Nephron progenitor cell (in vitro differentiated cells): ENCODE measurements around the gene KIF15.

Experiments
- DNase-seq: peaks from one replicate; pipeline ENCODE4 v3.0.0; 2021
- H3K27ac Mint-ChIP-seq: 2 replicates; pipeline ENCODE4 v1.8.0; 2021; ENCODE audit warnings: mild to moderate bottlenecking, moderate library complexity, mixed read lengths
- H3K27me3 Mint-ChIP-seq: 2 replicates; pipeline ENCODE4 v1.8.0; 2021; ENCODE audit warnings: mild to moderate bottlenecking, low read depth, mixed read lengths; ENCODE audit not compliant: poor library complexity
- H3K36me3 Mint-ChIP-seq: 2 replicates; pipeline ENCODE4 v1.8.0; 2021; ENCODE audit warnings: low read depth, mixed read lengths
- H3K4me1 Mint-ChIP-seq: 2 replicates; pipeline ENCODE4 v1.8.0; 2021; ENCODE audit warnings: mixed read lengths
- H3K4me3 Mint-ChIP-seq: 2 replicates; pipeline ENCODE4 v1.8.0; 2021; ENCODE audit warnings: mild to moderate bottlenecking, moderate library complexity, mixed read lengths
- H3K9me3 Mint-ChIP-seq: 2 replicates; pipeline ENCODE4 v1.8.0; 2021; ENCODE audit warnings: mild to moderate bottlenecking, moderate library complexity, mixed read lengths
- CTCF ChIP-seq: fragments of 200-600 bp; sonication (generic); IDR thresholded peaks from 2 replicates; pipeline ENCODE4 v1.5.0; 2021; ENCODE audit warnings: antibody characterized with exemption

Gene KIF15

GRCh38 chr3:44887101-44887500 lies 125.5 kb downstream of the KIF15 start:
- no peak for DNase-seq
- Mint-ChIP-seq H3K4me1 (no peaks in the 10 kb centered on the region), H3K36me3 (no peaks in the 10 kb centered on the region), H3K27ac (no peak overlapping the region), H3K27me3 (peaks cover 14% of the 10 kb centered on the region), H3K4me3 (no peak overlapping the region), H3K9me3 (no peaks in the 10 kb centered on the region)
- TF ChIP-seq CTCF: no peak

GRCh38 chr3:44890258-44890657 lies 128.7 kb downstream of the KIF15 start:
- H3K36me3 Mint-ChIP-seq: no peaks in the 10 kb centered on the region
- no peak for DNase-seq
- no peaks in the 10 kb centered on the region for H3K4me1 Mint-ChIP-seq
- no peak overlapping the region for H3K4me3 Mint-ChIP-seq
- no peak overlapping the region for H3K27ac Mint-ChIP-seq
- no peak for TF ChIP-seq CTCF
- no peaks in the 10 kb centered on the region for H3K9me3 Mint-ChIP-seq
- H3K27me3 Mint-ChIP-seq: peaks cover 11% of the 10 kb centered on the region

DNA sequence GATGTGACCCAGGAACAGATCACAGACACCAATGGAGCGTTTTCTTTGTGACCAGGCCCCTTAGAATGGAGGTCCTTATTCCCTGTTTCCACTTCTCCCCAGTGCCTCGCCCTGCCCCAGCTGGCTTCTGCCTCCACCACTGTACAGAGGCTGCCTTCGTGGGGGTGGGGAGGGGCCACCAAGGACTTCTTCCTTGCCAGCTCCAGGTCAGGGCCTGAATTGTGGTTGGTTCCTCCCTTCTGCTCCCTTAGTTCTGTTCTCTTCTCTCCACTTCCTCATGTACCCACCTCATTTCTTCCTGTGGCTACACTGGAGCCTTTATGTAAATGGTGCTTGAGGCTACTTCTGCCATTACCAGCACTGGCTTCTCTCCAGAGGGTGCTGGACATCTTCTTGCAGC lies 129.3 kb downstream of the KIF15 start:
- no peak for DNase-seq
- Mint-ChIP-seq H3K4me1 (no peaks in the 10 kb centered on the region), H3K4me3 (no peak overlapping the region), H3K27ac (no peak overlapping the region), H3K27me3 (peaks cover 11% of the 10 kb centered on the region), H3K9me3 (no peaks in the 10 kb centered on the region), H3K36me3 (no peaks in the 10 kb centered on the region)
- no peak for TF ChIP-seq CTCF

DNA sequence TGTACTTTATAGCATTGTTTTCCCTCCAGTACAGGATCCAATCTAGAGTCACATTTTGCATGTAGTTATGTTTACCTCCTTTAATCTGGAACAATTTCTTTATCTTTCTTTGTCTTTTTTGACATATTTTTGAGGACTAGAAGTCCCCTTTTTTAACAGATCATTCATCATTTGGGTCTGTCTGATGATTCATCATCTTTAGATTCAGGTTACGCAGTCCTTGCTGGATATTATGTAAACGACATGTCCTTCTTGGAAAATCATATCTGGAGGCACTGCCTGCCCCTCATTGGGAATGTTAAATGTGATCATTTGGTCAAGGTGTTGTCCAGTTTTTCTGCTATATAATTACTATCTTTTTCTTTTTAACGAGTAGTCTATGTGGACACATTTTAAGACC lies 131.1 kb downstream of the KIF15 start:
- Mint-ChIP-seq H3K9me3 (no peaks in the 10 kb centered on the region), H3K36me3 (no peaks in the 10 kb centered on the region), H3K4me3 (no peak overlapping the region), H3K27ac (no peak overlapping the region), H3K27me3 (peaks cover 7% of the 10 kb centered on the region), H3K4me1 (no peaks in the 10 kb centered on the region)
- DNase-seq: no peak
- TF ChIP-seq CTCF: no peak

DNA sequence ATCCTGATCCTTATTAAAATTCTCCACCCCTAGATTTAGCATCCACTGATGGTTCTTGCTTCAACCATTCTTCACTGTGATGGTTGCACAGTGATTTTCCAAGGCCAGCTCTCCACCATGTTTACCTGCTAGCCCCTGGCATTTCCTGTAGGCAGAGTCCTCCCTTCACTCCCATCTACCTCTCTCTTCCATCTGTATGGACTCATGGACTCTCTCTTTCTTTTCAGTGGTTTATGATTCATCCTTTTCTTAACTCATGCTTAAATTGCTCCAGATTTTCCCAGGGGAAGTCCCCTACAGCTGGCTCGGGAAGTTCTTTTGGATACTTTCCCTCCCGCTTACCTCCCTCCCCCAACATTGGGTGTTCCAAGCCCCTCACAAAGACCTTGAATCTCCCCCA lies 131.5 kb downstream of the KIF15 start:
- peaks cover 7% of the 10 kb centered on the region for H3K27me3 Mint-ChIP-seq
- no peak for DNase-seq
- no peaks in the 10 kb centered on the region for H3K9me3 Mint-ChIP-seq
- H3K27ac Mint-ChIP-seq: no peak overlapping the region
- no peaks in the 10 kb centered on the region for H3K4me1 Mint-ChIP-seq
- no peak for TF ChIP-seq CTCF
- no peaks in the 10 kb centered on the region for H3K36me3 Mint-ChIP-seq
- no peak overlapping the region for H3K4me3 Mint-ChIP-seq

DNA sequence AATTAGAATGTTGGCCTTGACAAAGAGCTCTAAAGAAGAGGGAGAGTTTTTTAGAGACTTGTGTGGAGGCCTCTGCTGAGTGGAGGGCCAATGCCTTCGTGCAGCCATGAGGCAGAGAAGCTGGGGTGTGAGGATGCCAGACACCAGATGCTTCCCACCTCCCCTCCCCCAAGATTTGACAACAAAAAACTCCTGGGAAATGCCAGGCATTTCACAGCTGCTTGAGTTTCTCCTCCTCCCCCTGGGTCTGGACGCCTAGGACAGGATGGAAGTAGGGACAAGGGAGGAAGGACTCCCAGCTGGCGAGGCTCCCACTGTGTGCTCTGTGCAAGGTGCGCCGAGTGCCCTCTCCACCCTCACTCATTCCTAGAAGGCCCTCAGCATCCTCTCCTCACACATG lies 132.9 kb downstream of the KIF15 start:
- H3K4me3 Mint-ChIP-seq: no peak overlapping the region
- no peak overlapping the region for H3K27ac Mint-ChIP-seq
- H3K36me3 Mint-ChIP-seq: no peaks in the 10 kb centered on the region
- TF ChIP-seq CTCF: no peak
- H3K4me1 Mint-ChIP-seq: peaks cover 6% of the 10 kb centered on the region
- DNase-seq: no peak
- H3K27me3 Mint-ChIP-seq: peaks cover 7% of the 10 kb centered on the region
- H3K9me3 Mint-ChIP-seq: no peaks in the 10 kb centered on the region
